ENCODE data around the gene TLNRD1.

GRCh38 chr15:81043281-81043934 is 42.7 kb downstream of the TLNRD1 start:
- no peak for TF ChIP-seq CTCF (IDR thresholded peaks at IDR 0.05)
- no peak for TF ChIP-seq TCF7L2 (IDR thresholded peaks at IDR 0.05; ENCODE audit: low read depth, low read length)
- no peak for TF ChIP-seq SIN3A (IDR thresholded peaks at IDR 0.05; ENCODE audit: borderline replicate concordance, insufficient read depth, low read depth, low read length)
- no peak for TF ChIP-seq REST (IDR thresholded peaks at IDR 0.05; ENCODE audit: insufficient read depth in 1 of 2, low read depth in 2 of 2, low read length in 1 of 2)
